Lung (tissue), 12 donors: ENCODE results near the gene HCST. TPM values are rescaled to one million over a fixed set of nuclear protein-coding genes. Genes with fewer than 3 reads are reported as not detected.

ENCODE experiments used
- ATAC-seq: fragments of 200-7000 bp; cut with Tn5 transposase; one replicate; pipeline ENCODE4 v1.9.1; 2020; ENCODE audit warnings: moderate number of reproducible peaks; ENCODE audit not compliant: insufficient read depth, low FRiP score
- DNase-seq, 3 donors: peaks; one replicate each; pipeline ENCODE4 v3.0.0-alpha.2; 2013 to 2017
- H3K27ac ChIP-seq, 2 donors: one replicate each; pipeline ENCODE4 v1.5.1; 2013; ENCODE audit warnings: mild to moderate bottlenecking in 2 of 2, moderate library complexity in 2 of 2, control low read depth in 1 of 2, inconsistent platforms in 1 of 2, low read depth in 1 of 2, low read length in 1 of 2
- H3K27me3 ChIP-seq, 3 donors: one replicate each; pipeline ENCODE4 v1.5.1; 2013; ENCODE audit warnings: low read length in 2 of 3; ENCODE audit not compliant: control insufficient read depth in 3 of 3, insufficient read depth in 3 of 3
- H3K36me3 ChIP-seq, 4 donors: one replicate each; pipeline ENCODE4 v1.5.1; 2013; ENCODE audit warnings: low read length in 4 of 4, mild to moderate bottlenecking in 1 of 4, moderate library complexity in 1 of 4; ENCODE audit not compliant: control insufficient read depth in 4 of 4, insufficient read depth in 4 of 4
- H3K4me1 ChIP-seq, 5 donors: one replicate each; pipeline ENCODE4 v1.5.1; 2013; ENCODE audit warnings: low read length in 5 of 5, mild to moderate bottlenecking in 2 of 5, moderate library complexity in 1 of 5; ENCODE audit not compliant: control insufficient read depth in 5 of 5, insufficient read depth in 5 of 5
- H3K4me3 ChIP-seq: one replicate; pipeline ENCODE4 v1.5.1; 2013; ENCODE audit warnings: mild to moderate bottlenecking, control low read depth, moderate library complexity
- H3K9ac ChIP-seq, 2 donors: one replicate each; pipeline ENCODE4 v1.5.1; 2013; ENCODE audit warnings: low read length in 2 of 2, control low read depth in 1 of 2; ENCODE audit not compliant: insufficient read depth in 1 of 2
- H3K9me3 ChIP-seq, 4 donors: one replicate each; pipeline ENCODE4 v1.5.1; 2013; ENCODE audit warnings: low read length in 3 of 4, mild to moderate bottlenecking in 1 of 4, moderate library complexity in 1 of 4; ENCODE audit not compliant: control insufficient read depth in 4 of 4, insufficient read depth in 3 of 4
- CTCF ChIP-seq: IDR thresholded peaks from 2 replicates; pipeline ENCODE4 v1.5.1; 2012; ENCODE audit warnings: mild to moderate bottlenecking; ENCODE audit errors: control extremely low read depth, extremely low read depth
- WGBS, 2 donors: extraction: QIAGEN DNeasy Blood & Tissue Kit; methylation state at CpG; one replicate each; pipeline ENCODE4 v1.1.7; 2013; 5-methylcytosine and 5-hydroxymethylcytosine counted together
- polyA plus RNA-seq, 2 donors: library from polyadenylated mRNA; stranded (reverse); fragments of 200-250 nt; gene quantifications; one replicate each; pipeline ENCODE4 v1.2.1, GENCODE V29; 2013
- total RNA-seq, 2 donors: library from RNA; depleted of rRNA in 1 of 2; stranded (reverse); fragments of >200 nt in 1 of 2; gene quantifications; one replicate each; pipeline ENCODE4 v1.2.1, GENCODE V29; 2014 to 2021
- donor health status: control.
- donor health status: control.
- donor health status: Bipolar disorder and iron deficiency.
- donor health status: healthy.
- donor health status: DM: yes; HTN: yes; CAD: no.

The HCST gene
- total and polyA plus RNA-seq, 4 donors, result 5.4 to 118 (median 61.2) TPM

GRCh38 chr19:35919306-35919705 lies 17.0 kb downstream of the HCST start:
- Histone ChIP-seq H3K27ac (no peak overlapping the region), H3K9ac (no peak overlapping the region), H3K36me3 (no peaks in the 10 kb centered on the region), H3K4me1 (no peaks in the 10 kb centered on the region), H3K4me3 (no peak overlapping the region), H3K9me3 (peaks cover 0 to 1% (median 0%) of the 10 kb centered on the region in 4 donors), H3K27me3 (no peaks in the 10 kb centered on the region)
- ATAC-seq (no peak), DNase-seq (no peak)
- WGBS, 2 donors, result 87 to 89% methylated on average over 11 of the region's 11 CpGs
- TF ChIP-seq CTCF, result no peak

DNA sequence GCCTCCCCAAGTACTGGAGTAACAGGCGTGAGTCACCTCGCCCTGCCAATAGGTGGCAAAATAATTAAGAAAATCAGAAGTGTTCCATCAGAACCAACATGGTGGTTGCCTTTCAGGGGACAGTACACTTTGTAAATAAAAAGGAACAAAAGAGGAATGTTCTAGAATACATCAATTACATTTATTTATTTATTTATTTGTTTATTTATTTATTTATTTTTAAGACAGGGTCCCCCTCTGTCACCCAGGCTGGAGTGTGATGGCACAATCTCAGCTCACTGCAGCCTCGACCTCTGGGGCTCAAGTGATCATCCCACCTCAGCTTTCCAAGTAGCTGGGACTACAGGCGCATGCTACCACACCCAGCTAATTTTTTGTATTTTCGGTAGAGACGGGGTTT lies 18.7 kb downstream of the HCST start:
- Histone ChIP-seq H3K27ac (no peak overlapping the region), H3K9me3 (peaks cover 0 to 7% (median 0%) of the 10 kb centered on the region in 4 donors), H3K36me3 (no peaks in the 10 kb centered on the region), H3K4me3 (no peak overlapping the region), H3K9ac (no peak overlapping the region), H3K27me3 (no peaks in the 10 kb centered on the region), H3K4me1 (no peaks in the 10 kb centered on the region)
- no peak for DNase-seq
- TF ChIP-seq CTCF, result no peak
- 85 to 86% methylated on average over 6 of the region's 6 CpGs for WGBS, 2 donors
- no peak for ATAC-seq

- 92 to 93% methylated on average over 3 of the region's 3 CpGs for WGBS, 2 donors
- no peak for TF ChIP-seq CTCF
- Histone ChIP-seq H3K4me1 (no peaks in the 10 kb centered on the region), H3K27me3 (no peaks in the 10 kb centered on the region), H3K4me3 (no peak overlapping the region), H3K27ac (no peak overlapping the region), H3K36me3 (no peaks in the 10 kb centered on the region), H3K9ac (no peak overlapping the region), H3K9me3 (peaks cover 0 to 8% (median 0%) of the 10 kb centered on the region in 4 donors)
- no peak for DNase-seq
- ATAC-seq, result no peak
Measured at GRCh38 chr19:35925501-35925900, 23.2 kb downstream of the HCST start.

DNA sequence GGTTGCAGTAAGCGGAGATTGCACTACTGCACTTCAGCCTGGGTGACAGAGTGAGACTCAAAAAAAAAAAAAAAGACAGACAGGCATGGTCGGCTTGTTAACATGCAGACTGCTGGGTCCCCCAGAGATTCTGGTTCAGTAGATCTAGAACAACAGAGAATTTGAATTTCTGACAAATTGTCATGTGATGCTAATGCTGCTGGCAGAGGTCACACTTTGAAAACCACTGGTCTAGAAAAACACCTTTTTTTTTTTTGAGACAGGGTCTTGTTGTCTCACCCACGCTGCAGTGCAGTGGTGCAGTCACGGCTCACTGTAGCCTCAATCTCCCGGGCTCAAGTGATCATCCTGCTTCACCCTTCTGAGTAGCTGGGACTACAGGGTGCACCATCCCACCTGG lies 26.2 kb downstream of the HCST start:
- WGBS, 2 donors, result 72 to 81% methylated on average over 5 of the region's 5 CpGs
- no peak for DNase-seq
- no peak for ATAC-seq

More for the DNA sequence above, 26.2 kb downstream of the HCST start:
- TF ChIP-seq CTCF, result no peak
- Histone ChIP-seq H3K4me3 (no peak overlapping the region), H3K27me3 (no peaks in the 10 kb centered on the region), H3K4me1 (peaks cover 0 to 8% (median 0%) of the 10 kb centered on the region in 5 donors), H3K36me3 (no peaks in the 10 kb centered on the region), H3K27ac (no peak overlapping the region), H3K9ac (no peak overlapping the region), H3K9me3 (peaks cover 0 to 8% (median 0%) of the 10 kb centered on the region in 4 donors)
